ENCODE results near the gene GRB10. TPM values are rescaled to one million over a fixed set of nuclear protein-coding genes. Genes with fewer than 3 reads are reported as not detected.

GRB10 gene
- total RNA-seq, 1 experiment from 2014 or later: 38.3 TPM

GRCh38 chr7:50699143-50699542, 83.6 kb downstream of the GRB10 start:
- H3K4me3 ChIP-seq (ENCODE audit: low read depth in 2 of 2, low read length in 2 of 2): no peak overlapping the region
- H3K36me3 ChIP-seq (ENCODE audit: control insufficient read depth, insufficient read depth, low read length): no peaks in the 10 kb centered on the region
- no peaks in the 10 kb centered on the region for H3K9me3 ChIP-seq (ENCODE audit: control insufficient read depth, insufficient read depth, low read depth, low read length)
- intact Hi-C loops (cut with micrococcal nuclease; ENCODE audit: unreplicated experiment): no loop called here
- no peak for TF ChIP-seq TCF7L2 (IDR thresholded peaks at IDR 0.05; ENCODE audit: low read depth, low read length)
- TF ChIP-seq SIN3A (IDR thresholded peaks at IDR 0.05; ENCODE audit: borderline replicate concordance, insufficient read depth, low read depth, low read length): no peak
- no peak for TF ChIP-seq CTCF (IDR thresholded peaks at IDR 0.05)
- no peak for TF ChIP-seq POLR2AphosphoS5 (IDR thresholded peaks at IDR 0.05; ENCODE audit: low read depth, low read length)
- TF ChIP-seq REST (IDR thresholded peaks at IDR 0.05; ENCODE audit: insufficient read depth in 1 of 2, low read depth in 2 of 2, low read length in 1 of 2): no peak
- BruUV-seq (replicated peaks): no TSS peak
- ATAC-seq (no peak), DNase-seq (ENCODE audit: low read depth, low spot score) (no peak)
- no peaks in the 10 kb centered on the region for H3K4me1 ChIP-seq (ENCODE audit: control insufficient read depth, insufficient read depth, low read length)
- in situ Hi-C loops (cut with HindIII; ENCODE audit: low pct_unique_long_range_greater_than_20kb, low sequenced_read_pairs): no loop called here
- H3K27ac ChIP-seq (ENCODE audit: low read length): no peak overlapping the region
- CTCF ChIA-PET: no interaction called here
- H3K27me3 ChIP-seq (ENCODE audit: control insufficient read depth, insufficient read depth, low read length): no peaks in the 10 kb centered on the region
- POLR2A ChIA-PET: no interaction called here

GRCh38 chr7:50697748-50698147, 84.9 kb downstream of the GRB10 start:
- no peak overlapping the region for H3K27ac ChIP-seq (ENCODE audit: low read length)
- ATAC-seq: no peak; the same call in 1 of the 2 replicates
- H3K4me3 ChIP-seq (ENCODE audit: low read depth in 2 of 2, low read length in 2 of 2): no peak overlapping the region
- CTCF ChIA-PET: interaction anchor here (0.7 to 1.0 kb wide), 2 partner anchors 103 to 303 kb away, joined by 3 to 5 read pairs; no protein-coding TSS in a partner anchor
- BruUV-seq (replicated peaks): no TSS peak
- TF ChIP-seq REST (IDR thresholded peaks at IDR 0.05; ENCODE audit: insufficient read depth in 1 of 2, low read depth in 2 of 2, low read length in 1 of 2): no peak
- no peak for TF ChIP-seq CTCF (IDR thresholded peaks at IDR 0.05)
- TF ChIP-seq SIN3A (IDR thresholded peaks at IDR 0.05; ENCODE audit: borderline replicate concordance, insufficient read depth, low read depth, low read length): no peak
- no peak for TF ChIP-seq TCF7L2 (IDR thresholded peaks at IDR 0.05; ENCODE audit: low read depth, low read length)
- no peak for TF ChIP-seq POLR2AphosphoS5 (IDR thresholded peaks at IDR 0.05; ENCODE audit: low read depth, low read length)
- no peaks in the 10 kb centered on the region for H3K36me3 ChIP-seq (ENCODE audit: control insufficient read depth, insufficient read depth, low read length)
- DNase-seq (ENCODE audit: low read depth, low spot score): no peak
- H3K4me1 ChIP-seq (ENCODE audit: control insufficient read depth, insufficient read depth, low read length): no peaks in the 10 kb centered on the region
- in situ Hi-C loops (cut with HindIII; ENCODE audit: low pct_unique_long_range_greater_than_20kb, low sequenced_read_pairs): no loop called here
- intact Hi-C loops (cut with micrococcal nuclease; ENCODE audit: unreplicated experiment): loop anchor here (2.0 kb wide), 1 partner anchor 369 kb away; no protein-coding TSS in a partner anchor
- POLR2A ChIA-PET: no interaction called here
- H3K9me3 ChIP-seq (ENCODE audit: control insufficient read depth, insufficient read depth, low read depth, low read length): no peaks in the 10 kb centered on the region
- H3K27me3 ChIP-seq (ENCODE audit: control insufficient read depth, insufficient read depth, low read length): no peaks in the 10 kb centered on the region
